Stimulated activated naive CD8-positive, alpha-beta T cell treated with anti-CD3 and anti-CD28 coated beads, Interleukin-15, Interleukin-2, amounts not matched to agents 100 ng/mL and 50 ng/mL, for 24 hours (primary cell): ENCODE measurements around the gene TMEM181.
A peak's percentile ranks its signal among the peaks of the same experiment; 100 is the strongest.

Experiments
- H3K27ac Mint-ChIP-seq: one replicate; pipeline ENCODE4 v1.8.0; 2021; ENCODE audit warnings: mild to moderate bottlenecking, mixed read lengths
- H3K27me3 Mint-ChIP-seq: one replicate; pipeline ENCODE4 v1.8.0; 2021; ENCODE audit warnings: mixed read lengths
- H3K36me3 Mint-ChIP-seq: one replicate; pipeline ENCODE4 v1.8.0; 2021; ENCODE audit warnings: low read depth, mixed read lengths
- H3K4me1 Mint-ChIP-seq: one replicate; pipeline ENCODE4 v1.8.0; 2021; ENCODE audit warnings: low read depth, mixed read lengths
- H3K4me3 Mint-ChIP-seq: one replicate; pipeline ENCODE4 v1.8.0; 2021; ENCODE audit warnings: mild to moderate bottlenecking, mixed read lengths
- H3K9me3 Mint-ChIP-seq: one replicate; pipeline ENCODE4 v1.8.0; 2021; ENCODE audit warnings: mixed read lengths

Gene TMEM181

DNA sequence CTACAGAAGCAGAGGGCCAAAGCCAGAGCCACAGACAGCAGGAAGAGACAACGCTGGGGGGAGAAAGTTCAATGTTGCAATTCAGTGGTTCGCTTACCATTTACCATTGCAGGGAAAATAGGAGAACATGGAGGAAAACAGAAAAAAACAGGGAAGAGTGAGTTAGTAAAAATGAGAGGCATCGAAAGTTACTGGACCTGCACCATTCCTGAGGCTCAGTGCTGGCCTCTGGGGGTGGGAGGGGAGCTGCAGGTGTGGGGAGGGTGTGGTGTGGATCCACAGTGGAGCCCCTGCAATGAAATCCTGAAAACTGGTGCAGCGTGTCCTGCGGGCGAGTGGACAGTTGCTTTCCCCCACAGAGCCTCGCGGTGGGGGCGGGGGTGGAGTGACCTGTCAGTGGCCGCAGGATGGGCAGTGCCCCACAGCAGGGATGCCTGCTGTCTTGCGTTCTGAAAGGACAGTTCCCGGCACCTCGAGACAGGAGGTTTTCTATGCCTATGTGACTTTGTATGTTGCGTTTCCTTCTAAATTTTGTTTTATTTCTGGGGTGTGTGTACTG lies 5.7 kb downstream of the TMEM181 start:
- Mint-ChIP-seq H3K27ac (peak overlapping the region; percentile 38), H3K36me3 (peaks cover 35% of the 10 kb centered on the region), H3K27me3 (no peaks in the 10 kb centered on the region), H3K9me3 (no peaks in the 10 kb centered on the region), H3K4me1 (peaks cover 91% of the 10 kb centered on the region), H3K4me3 (no peak overlapping the region)

DNA sequence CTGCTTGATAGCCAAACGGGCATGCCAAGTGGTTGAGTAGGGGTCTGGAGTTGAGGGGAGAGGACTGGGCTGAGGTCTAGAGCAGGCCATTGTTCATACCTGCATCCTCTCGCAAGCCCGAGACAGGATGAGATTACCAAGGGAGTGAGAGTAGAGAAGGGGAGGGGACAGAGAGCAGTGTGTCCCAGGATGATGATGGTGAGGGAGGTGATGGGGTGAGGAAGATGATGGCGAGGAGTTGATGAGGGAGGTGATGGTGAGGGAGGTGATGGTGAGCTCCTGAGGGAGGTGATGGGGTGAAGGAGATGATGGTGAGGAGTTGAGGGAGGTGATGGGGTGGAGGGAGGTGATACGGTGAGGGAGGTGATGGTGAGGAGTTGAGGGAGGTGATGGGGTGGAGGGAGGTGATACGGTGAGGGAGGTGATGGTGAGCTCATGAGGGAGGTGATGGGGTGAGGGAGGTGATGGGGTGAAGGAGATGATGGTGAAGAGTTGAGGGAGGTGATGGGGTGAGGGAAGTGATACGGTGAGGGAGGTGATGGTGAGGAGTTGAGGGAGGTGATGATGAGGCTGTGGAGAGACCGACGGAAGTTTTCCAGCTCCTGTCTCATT lies 6.4 kb downstream of the TMEM181 start:
- H3K36me3 Mint-ChIP-seq, result peaks cover 30% of the 10 kb centered on the region
- no peaks in the 10 kb centered on the region for H3K9me3 Mint-ChIP-seq
- no peak overlapping the region for H3K4me3 Mint-ChIP-seq
- H3K4me1 Mint-ChIP-seq, result peaks cover 88% of the 10 kb centered on the region
- H3K27ac Mint-ChIP-seq, result peak overlapping the region; percentile 38
- no peaks in the 10 kb centered on the region for H3K27me3 Mint-ChIP-seq

DNA sequence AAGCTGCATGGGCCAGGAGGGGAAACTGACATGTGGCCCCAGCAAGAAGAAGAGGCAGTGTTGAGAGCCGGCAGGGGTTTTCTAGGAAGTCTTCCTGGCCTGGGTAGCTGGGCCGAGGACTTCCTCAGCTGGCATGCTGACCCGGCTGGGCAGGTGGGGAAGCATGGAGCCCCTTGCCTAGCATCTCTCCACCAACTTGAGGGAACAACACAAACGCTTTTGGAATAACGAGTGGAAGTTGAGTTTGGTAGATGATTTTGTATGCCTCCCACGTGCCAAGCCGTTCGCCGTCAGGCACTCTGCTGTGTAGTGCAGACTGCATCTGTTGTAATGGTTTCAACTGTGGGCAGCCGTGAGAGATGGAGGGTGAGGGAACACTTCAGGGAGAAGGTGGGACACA lies 7.3 kb downstream of the TMEM181 start:
- Mint-ChIP-seq H3K4me1 (peaks cover 88% of the 10 kb centered on the region), H3K36me3 (peaks cover 34% of the 10 kb centered on the region), H3K27me3 (no peaks in the 10 kb centered on the region), H3K9me3 (no peaks in the 10 kb centered on the region), H3K4me3 (no peak overlapping the region), H3K27ac (peak overlapping the region; percentile 71)

DNA sequence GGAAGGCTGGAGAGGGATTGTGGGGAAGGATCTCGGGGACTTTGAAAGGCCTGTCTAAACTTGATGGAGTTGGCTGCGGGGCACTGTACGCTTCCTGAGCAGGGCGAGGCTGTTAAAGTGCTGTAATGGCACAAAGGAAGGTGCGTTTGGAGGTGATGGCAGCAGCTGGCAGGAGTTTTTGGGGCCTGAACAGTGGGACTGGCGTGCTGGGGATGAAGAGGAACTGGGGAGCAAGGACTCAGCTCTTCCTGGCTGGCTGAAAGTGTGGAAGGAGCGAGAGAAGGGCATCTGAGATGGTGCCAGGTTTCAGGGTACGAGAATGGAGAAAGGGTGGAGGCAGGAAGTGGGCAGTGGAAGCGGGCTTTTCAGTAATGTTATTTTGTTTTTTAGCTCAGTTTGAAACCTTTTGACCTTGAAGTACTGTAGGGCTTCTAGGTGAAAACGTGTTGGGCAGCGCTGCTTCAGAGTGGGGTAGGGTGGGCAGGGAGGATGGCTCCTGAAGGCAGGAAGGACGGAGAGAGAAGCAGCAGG lies 8.0 kb downstream of the TMEM181 start:
- Mint-ChIP-seq H3K9me3 (no peaks in the 10 kb centered on the region), H3K4me3 (peak overlapping the region; percentile 62), H3K36me3 (peaks cover 35% of the 10 kb centered on the region), H3K27me3 (no peaks in the 10 kb centered on the region), H3K4me1 (peaks cover 88% of the 10 kb centered on the region), H3K27ac (peak overlapping the region; percentile 71)

DNA sequence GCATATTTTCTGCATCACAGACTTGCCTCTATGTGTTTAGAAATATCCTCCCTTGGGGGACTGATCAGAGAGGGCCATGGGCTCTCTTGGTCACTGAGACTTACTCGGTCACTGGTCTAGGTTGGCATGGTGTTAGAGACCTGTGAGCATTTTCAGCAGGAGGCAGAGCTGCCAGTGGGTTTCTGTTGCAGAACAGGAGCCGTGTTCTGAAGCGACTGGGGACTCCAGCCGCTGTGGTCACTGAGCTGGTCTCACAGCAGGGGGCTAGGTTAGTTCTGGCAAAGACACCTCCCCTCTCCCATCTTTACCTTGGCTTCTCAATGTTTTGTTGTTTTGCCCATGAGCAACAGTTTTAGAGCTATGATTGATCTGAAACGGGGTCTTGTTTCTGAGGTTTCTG lies 8.7 kb downstream of the TMEM181 start:
- Mint-ChIP-seq H3K4me3 (no peak overlapping the region), H3K4me1 (peaks cover 89% of the 10 kb centered on the region)

DNA sequence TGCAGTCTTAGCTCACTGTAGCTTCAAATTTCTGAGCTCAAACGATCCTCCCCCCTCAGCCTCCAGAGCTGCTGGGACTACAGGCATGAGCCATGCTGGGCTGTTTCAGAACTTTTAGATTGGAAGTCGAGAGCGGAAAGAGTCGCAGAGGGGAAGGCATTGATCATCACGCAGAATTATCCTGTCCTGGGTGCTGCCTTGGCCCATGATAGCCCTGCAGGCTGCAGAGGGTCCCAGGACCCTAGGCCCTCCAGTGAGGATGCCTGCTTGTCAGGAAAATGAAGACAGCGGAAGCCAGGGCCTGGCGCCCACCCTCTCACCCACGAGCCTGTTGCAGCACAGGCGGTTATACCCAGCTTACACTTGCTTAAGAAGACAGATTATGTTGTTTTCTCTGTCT lies 9.1 kb downstream of the TMEM181 start:
- Mint-ChIP-seq H3K9me3 (no peaks in the 10 kb centered on the region), H3K36me3 (peaks cover 40% of the 10 kb centered on the region), H3K27me3 (no peaks in the 10 kb centered on the region), H3K4me1 (peaks cover 86% of the 10 kb centered on the region), H3K27ac (peak overlapping the region; percentile 71), H3K4me3 (no peak overlapping the region)

More for the DNA sequence above, 8.7 kb downstream of the TMEM181 start:
- no peaks in the 10 kb centered on the region for H3K9me3 Mint-ChIP-seq
- H3K27ac Mint-ChIP-seq, result peak overlapping the region; percentile 71
- no peaks in the 10 kb centered on the region for H3K27me3 Mint-ChIP-seq
- H3K36me3 Mint-ChIP-seq, result peaks cover 38% of the 10 kb centered on the region

DNA sequence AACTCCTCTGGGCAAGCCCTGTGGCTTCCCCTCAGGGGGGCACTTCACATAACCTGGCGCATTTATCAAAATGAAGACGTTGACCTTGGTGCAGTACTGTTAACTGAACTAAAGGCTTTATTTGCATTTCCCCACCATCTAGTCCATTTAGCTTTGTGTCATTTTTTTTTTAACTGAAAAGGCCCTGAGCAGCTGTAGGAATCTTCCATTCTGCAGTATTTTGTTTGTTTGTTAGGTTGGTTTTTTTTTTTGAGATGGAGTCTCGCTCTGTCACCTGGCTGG lies 10.7 kb downstream of the TMEM181 start:
- no peaks in the 10 kb centered on the region for H3K27me3 Mint-ChIP-seq
- peaks cover 81% of the 10 kb centered on the region for H3K4me1 Mint-ChIP-seq
- no peak overlapping the region for H3K4me3 Mint-ChIP-seq
- peaks cover 52% of the 10 kb centered on the region for H3K36me3 Mint-ChIP-seq
- no peak overlapping the region for H3K27ac Mint-ChIP-seq
- no peaks in the 10 kb centered on the region for H3K9me3 Mint-ChIP-seq

DNA sequence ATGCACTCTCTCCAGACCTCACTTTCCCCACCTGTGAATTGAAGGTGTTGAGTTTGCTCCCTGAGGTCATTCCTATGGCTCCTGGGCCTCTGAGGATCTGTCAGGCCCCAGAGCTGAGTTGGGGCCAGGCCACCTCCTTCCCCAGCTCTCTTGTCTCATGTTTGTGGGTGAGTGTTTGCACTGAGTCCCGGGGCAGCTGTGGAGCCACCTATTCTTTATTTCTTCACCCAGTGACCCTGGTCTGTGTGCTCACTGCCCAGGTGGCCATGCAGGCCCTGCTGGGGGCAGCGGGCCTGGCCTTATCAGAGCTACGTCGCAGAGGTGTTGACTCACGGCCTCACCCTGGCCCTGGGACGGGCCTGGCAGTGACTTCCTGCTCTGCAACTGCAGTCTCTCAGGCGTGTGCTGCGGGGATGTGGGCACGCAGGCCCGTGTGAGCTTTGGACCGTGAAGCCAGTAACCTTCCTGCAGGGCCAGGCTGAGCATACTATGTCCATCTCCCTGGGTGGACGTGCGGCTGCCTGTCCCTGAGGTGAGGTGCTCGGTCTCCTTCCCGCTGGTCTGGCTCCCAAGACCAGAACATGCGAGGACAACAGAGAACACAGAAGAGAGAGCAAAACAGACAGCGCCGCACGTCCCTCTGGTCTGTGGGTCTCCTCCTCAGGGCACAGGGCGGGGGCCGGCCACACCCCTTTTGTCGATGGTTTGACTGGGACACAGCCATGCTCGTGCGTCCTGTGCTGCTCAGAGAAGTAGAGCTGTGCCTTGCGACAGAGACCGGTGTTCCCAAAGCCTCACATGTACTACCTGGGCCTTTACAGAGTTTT lies 12.1 kb downstream of the TMEM181 start:
- Mint-ChIP-seq H3K4me1 (peaks cover 75% of the 10 kb centered on the region), H3K27ac (no peak overlapping the region), H3K27me3 (no peaks in the 10 kb centered on the region), H3K36me3 (peaks cover 56% of the 10 kb centered on the region), H3K4me3 (no peak overlapping the region), H3K9me3 (no peaks in the 10 kb centered on the region)

DNA sequence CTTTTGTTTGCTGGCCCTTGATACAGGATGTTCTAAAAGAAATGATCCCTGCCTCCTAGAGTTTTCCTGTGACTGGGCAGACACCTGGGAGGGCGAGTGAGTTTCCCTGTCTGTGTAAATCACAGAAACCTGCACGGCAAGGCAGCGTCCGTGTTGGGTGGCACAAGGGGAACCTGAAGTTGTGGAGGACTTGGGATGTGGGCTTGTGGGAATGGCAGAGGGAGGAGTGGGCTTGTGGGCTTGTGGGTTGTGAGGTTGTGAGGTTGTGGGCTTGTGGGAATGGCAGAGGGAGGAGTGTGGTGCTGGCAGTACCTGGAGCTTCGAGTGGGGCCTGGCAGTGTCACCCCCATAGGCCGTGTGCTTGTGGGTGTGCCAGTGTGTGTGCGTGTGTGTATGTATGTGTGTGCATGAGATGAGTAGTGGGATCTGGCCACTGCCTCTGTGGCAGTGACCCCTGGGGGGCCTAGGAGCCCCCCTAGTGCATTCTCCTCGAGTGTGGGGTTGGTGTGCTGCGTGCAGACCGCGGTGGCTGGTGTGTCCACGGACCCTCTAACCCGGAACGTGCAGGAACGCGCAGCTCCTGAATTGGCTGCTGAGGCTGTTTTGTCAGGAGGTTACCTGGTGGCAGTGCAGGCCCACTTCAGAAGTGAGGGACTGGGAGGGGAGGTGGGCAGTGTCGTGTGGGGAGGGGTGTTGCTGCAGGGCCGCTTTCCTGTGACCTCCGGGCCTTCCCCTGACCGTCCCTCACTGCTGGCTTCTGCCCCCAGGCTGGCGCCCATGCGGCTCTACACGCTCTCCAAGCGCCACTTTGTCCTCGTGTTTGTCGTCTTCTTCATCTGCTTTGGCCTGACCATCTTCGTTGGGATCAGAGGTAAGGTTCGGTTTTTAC lies 13.0 kb downstream of the TMEM181 start:
- Mint-ChIP-seq H3K4me1 (peaks cover 72% of the 10 kb centered on the region), H3K9me3 (no peaks in the 10 kb centered on the region), H3K4me3 (no peak overlapping the region), H3K27me3 (no peaks in the 10 kb centered on the region), H3K27ac (no peak overlapping the region), H3K36me3 (peaks cover 55% of the 10 kb centered on the region)

DNA sequence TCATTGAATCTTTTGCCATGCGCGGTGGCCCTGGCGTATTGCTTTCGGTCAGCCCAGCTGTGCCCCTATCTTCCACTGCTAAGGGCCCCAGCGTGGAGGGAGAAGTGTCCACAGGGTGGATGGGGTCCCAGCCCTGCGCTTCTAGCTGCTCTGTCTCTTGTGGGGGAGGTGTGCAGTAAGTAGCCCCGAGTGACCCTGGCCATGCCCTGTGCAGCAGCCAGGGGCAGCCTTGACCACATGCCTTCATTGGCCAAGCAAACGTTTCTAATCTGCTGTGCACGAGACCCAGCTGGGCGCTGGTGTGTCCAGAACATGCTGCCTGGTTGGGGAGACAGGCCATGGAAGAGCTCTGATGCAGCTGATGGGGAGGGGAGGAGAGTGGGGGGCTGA lies 13.6 kb downstream of the TMEM181 start:
- H3K4me1 Mint-ChIP-seq, result peaks cover 65% of the 10 kb centered on the region
- H3K27ac Mint-ChIP-seq, result no peak overlapping the region
- H3K27me3 Mint-ChIP-seq, result no peaks in the 10 kb centered on the region
- H3K36me3 Mint-ChIP-seq, result peaks cover 61% of the 10 kb centered on the region
- no peak overlapping the region for H3K4me3 Mint-ChIP-seq
- no peaks in the 10 kb centered on the region for H3K9me3 Mint-ChIP-seq

DNA sequence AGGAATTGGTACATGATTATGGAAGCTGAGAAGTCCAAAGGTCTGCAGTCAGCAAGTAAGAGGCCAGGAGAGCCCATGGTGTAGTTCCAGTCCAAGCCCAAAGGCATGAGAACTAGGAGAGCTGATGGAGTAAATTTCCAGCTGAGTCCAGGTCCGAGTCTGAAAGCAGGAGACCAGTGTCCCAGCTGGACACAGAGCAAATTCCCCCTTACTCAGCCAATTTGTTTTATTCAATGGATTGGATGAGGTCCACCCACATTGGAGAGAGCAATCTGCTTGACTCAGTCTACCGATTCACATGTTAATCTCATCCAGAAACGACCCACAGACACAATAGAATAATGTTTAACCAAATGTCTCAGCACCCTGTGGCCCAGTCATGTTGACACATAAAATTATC lies 14.9 kb downstream of the TMEM181 start:
- H3K4me1 Mint-ChIP-seq, result peaks cover 54% of the 10 kb centered on the region
- no peak overlapping the region for H3K4me3 Mint-ChIP-seq
- H3K9me3 Mint-ChIP-seq, result no peaks in the 10 kb centered on the region
- no peak overlapping the region for H3K27ac Mint-ChIP-seq
- no peaks in the 10 kb centered on the region for H3K27me3 Mint-ChIP-seq
- peaks cover 59% of the 10 kb centered on the region for H3K36me3 Mint-ChIP-seq

DNA sequence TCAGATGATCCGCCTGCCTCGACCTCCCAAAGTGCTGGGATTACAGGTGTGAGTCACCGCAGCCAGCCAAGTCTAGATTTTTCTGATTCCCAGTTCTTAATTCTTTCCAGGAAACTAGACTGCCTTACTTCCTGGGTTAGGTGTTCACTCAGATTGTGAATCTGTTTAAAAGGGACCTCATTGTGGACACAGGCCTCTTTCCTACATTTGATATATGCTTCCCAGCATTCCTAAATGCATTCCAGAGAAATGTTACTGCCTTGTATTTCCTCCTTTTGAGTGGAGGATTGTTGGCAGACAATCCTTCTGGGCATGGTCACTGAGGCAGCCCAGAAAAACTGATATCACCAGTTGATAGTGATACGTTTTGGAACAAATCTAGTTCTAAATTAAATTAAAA lies 15.7 kb downstream of the TMEM181 start:
- Mint-ChIP-seq H3K27me3 (no peaks in the 10 kb centered on the region), H3K9me3 (no peaks in the 10 kb centered on the region), H3K27ac (no peak overlapping the region), H3K4me1 (peaks cover 48% of the 10 kb centered on the region), H3K36me3 (peaks cover 54% of the 10 kb centered on the region), H3K4me3 (no peak overlapping the region)

DNA sequence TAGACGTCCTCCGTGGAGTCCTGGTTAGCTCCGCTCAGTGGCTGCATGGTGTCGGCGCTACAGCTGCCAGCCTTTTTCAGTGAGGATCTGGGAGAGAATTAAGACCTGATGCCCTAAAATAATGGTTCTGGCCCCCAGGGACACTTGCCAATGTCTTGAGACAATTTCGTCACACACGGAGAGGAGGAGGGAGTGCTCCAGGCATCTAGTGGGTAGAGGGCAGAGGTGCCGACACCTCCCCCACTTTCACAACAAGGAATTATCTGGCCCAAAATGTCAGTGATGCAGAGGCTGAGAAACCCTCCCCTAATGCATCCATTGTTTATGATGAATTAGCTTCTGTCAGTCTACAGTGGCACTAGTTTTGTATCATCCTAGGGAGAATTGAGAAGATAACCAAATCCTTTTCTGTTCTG lies 24.4 kb downstream of the TMEM181 start:
- Mint-ChIP-seq H3K4me3 (no peak overlapping the region), H3K36me3 (peaks cover 81% of the 10 kb centered on the region)

DNA sequence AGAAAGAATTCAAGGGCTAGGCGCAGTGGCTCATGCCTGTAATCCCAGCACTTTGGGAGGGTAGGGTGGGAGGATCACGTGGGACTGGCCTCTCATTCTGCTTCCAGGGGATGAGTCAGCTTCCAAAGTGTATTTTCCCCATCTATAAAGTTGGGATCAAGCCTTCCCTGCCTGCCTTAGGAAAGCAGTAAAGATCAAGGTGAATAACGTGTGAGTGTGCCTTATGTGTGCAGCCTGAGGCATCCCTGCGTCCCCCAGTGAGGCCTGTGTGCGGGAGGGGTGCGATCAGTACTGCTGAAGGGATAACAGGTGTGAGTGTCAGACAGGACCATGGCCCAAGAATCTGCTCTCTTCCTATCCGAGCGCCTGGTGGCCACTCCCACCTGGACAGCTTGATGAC lies 26.8 kb downstream of the TMEM181 start:
- H3K27me3 Mint-ChIP-seq, result no peaks in the 10 kb centered on the region
- peaks cover 88% of the 10 kb centered on the region for H3K36me3 Mint-ChIP-seq
- no peaks in the 10 kb centered on the region for H3K4me1 Mint-ChIP-seq
- no peak overlapping the region for H3K4me3 Mint-ChIP-seq
- H3K9me3 Mint-ChIP-seq, result no peaks in the 10 kb centered on the region
- no peak overlapping the region for H3K27ac Mint-ChIP-seq

More for the DNA sequence above, 24.4 kb downstream of the TMEM181 start:
- H3K4me1 Mint-ChIP-seq, result no peaks in the 10 kb centered on the region
- H3K27ac Mint-ChIP-seq, result no peak overlapping the region
- no peaks in the 10 kb centered on the region for H3K27me3 Mint-ChIP-seq
- H3K9me3 Mint-ChIP-seq, result no peaks in the 10 kb centered on the region

DNA sequence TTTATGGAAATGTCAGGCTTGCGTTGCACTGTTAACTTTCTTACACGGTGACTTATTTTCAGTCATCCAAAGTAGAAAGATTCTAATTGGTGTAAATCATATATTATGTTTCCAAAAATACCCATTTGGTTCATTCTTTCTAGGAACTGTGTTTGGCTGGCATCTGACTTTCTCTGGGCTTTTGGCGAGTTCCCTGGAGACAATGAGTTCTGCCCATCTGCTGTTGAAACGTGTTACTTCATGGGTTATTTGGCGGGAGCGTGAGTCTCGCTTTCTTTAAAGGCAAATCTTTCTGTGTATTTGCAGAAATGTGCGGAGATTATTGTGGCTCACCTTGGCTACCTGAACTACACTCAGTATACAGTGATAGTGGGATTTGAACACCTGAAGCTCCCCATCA lies 29.5 kb downstream of the TMEM181 start:
- no peaks in the 10 kb centered on the region for H3K4me1 Mint-ChIP-seq
- H3K4me3 Mint-ChIP-seq, result no peak overlapping the region
- H3K27ac Mint-ChIP-seq, result no peak overlapping the region
- H3K36me3 Mint-ChIP-seq, result peaks cover 90% of the 10 kb centered on the region
- H3K27me3 Mint-ChIP-seq, result no peaks in the 10 kb centered on the region
- H3K9me3 Mint-ChIP-seq, result no peaks in the 10 kb centered on the region
